Activated CD4-positive, alpha-beta T cell treated with anti-CD3 and anti-CD28 coated beads, Interleukin-2, amount 50 U/mL, for 16 hours (primary cell): Measurements from ENCODE around the gene FUT7.

Experiments
- DNase-seq: peaks from one replicate; pipeline ENCODE4 v3.0.0-alpha.2; 2020

The FUT7 gene

GRCh38 chr9:136982232-136983051 is 49.4 kb downstream of the FUT7 start, which contains the start of gene LCNL1:
Gene LCNL1 (plus strand): TSS chr9:136982993. CDS start chr9:136983587, 594 bp downstream.
- no peak for DNase-seq

- no peak for DNase-seq
Observed at GRCh38 chr9:136981588-136982231, 50.2 kb downstream of the FUT7 start.

DNA sequence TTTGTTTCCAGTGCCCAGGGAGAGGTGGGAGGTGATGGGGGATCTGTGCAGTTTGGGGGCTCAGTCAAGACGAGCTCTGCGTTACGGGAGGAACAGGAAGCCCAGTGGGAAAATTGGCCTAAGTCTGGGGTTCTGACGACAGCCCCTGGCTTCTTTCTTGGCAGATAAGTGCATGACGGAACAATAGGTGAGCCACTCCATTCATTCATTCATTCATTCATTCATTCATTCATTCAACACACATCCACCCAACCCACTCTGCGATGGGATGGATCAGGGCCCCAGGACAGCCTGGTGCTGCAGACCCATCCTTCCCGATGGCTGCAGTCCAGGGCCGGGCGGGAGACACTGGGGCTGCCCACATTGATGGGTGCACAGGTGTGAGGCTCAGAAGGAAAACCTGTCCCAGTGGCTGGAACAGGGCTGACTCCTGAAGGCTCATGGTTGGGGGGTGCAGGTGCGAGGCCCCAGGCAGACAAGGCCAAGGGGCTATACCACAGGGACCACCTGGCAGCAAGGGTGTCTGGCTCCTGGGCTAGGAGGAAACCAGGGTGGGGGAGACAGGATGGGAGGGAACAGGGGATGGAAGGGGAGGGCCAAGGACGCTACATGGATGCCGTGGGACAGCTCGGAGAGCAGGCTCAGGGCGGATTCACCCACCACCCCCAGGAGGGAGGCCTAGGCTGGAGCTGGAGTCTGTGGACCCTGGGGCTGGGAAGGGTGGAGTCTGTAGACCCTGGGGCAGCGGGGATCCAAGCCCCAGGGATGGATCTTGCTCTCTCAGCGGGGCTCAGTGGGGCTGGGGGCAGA is 51.0 kb downstream of the FUT7 start:
- no peak for DNase-seq
